Activated CD4-positive, alpha-beta T cell treated with anti-CD3 and anti-CD28 coated beads for 4 hours (primary cell): ENCODE measurements around the gene WARS2.
"Not testable (repeated sequence)": the region's sequence is repeated elsewhere in the genome, so short reads cannot be mapped to it uniquely, and the experiment has no call there.

Experiments
- DNase-seq, 2 donors: peaks; one replicate each; pipeline ENCODE4 v3.0.0-alpha.2; 2020

WARS2 gene

GRCh38 chr1:119140177-119141019 is at the start of gene WARS2:
TSS of gene WARS2 (minus strand) at chr1:119140653. CDS start at chr1:119140644, 9 bp downstream.
- DNase-seq: peak; percentile 92 to 94

GRCh38 chr1:119188926-119189325 is 48.5 kb upstream of the WARS2 start:
- DNase-seq: no peak

GRCh38 chr1:119187416-119187815 is 47.0 kb upstream of the WARS2 start:
- no peak for DNase-seq

GRCh38 chr1:119186471-119186870 is 46.0 kb upstream of the WARS2 start:
- DNase-seq: no peak

GRCh38 chr1:119184972-119185371 is 44.5 kb upstream of the WARS2 start:
- DNase-seq: no peak

- DNase-seq: no peak
Measured at GRCh38 chr1:119181218-119181617, 40.8 kb upstream of the WARS2 start.

- no peak for DNase-seq
Measured at GRCh38 chr1:119179051-119179450, 38.6 kb upstream of the WARS2 start.

GRCh38 chr1:119172927-119173326 is 32.5 kb upstream of the WARS2 start:
- DNase-seq: not testable (repeated sequence)

GRCh38 chr1:119171381-119172010 is 31.0 kb upstream of the WARS2 start:
- DNase-seq: not testable (repeated sequence)

- no peak for DNase-seq
Measured at GRCh38 chr1:119163396-119163795, 22.9 kb upstream of the WARS2 start.

- DNase-seq: no peak
Measured at GRCh38 chr1:119160866-119161265, 20.4 kb upstream of the WARS2 start.

GRCh38 chr1:119160409-119160808 is 20.0 kb upstream of the WARS2 start:
- no peak for DNase-seq

- DNase-seq: no peak
Measured at GRCh38 chr1:119159966-119160365, 19.5 kb upstream of the WARS2 start.

GRCh38 chr1:119159111-119159510 is 18.7 kb upstream of the WARS2 start:
- DNase-seq: no peak

- not testable (repeated sequence) for DNase-seq
Measured at GRCh38 chr1:119156761-119157160, 16.3 kb upstream of the WARS2 start.

GRCh38 chr1:119155069-119155468 is 14.6 kb upstream of the WARS2 start:
- DNase-seq: not testable (repeated sequence)

- DNase-seq: no peak
Measured at GRCh38 chr1:119150150-119150549, 9.7 kb upstream of the WARS2 start.

GRCh38 chr1:119147661-119148090 is 7.2 kb upstream of the WARS2 start:
- no peak for DNase-seq

GRCh38 chr1:119146466-119146865 is 6.0 kb upstream of the WARS2 start:
- DNase-seq: no peak

- DNase-seq: no peak
Measured at GRCh38 chr1:119144813-119145212, 4.4 kb upstream of the WARS2 start.

- DNase-seq: no peak
Measured at GRCh38 chr1:119143706-119144105, 3.3 kb upstream of the WARS2 start.

GRCh38 chr1:119141660-119142059 is 1.2 kb upstream of the WARS2 start:
- no peak for DNase-seq

GRCh38 chr1:119141020-119141424 is 569 bp upstream of the WARS2 start:
- DNase-seq: peak; percentile 5 to 18

GRCh38 chr1:119139857-119140176 is 636 bp downstream of the WARS2 start:
- no peak for DNase-seq
